Esophagus squamous epithelium (tissue), 4 donors: ENCODE results near the gene ZNF750.

Source experiments
- CTCF ChIP-seq, 6 experiments: fragments of 450-650 bp in 4 of 6; fragments of 200-600 bp in 2 of 6; sonication (generic) in 2 of 6; IDR thresholded peaks; one replicate each; pipeline ENCODE4 v1.5.1; 2016 to 2019; ENCODE audit warnings: antibody characterized with exemption in 6 of 6, mild to moderate bottlenecking in 4 of 6, moderate library complexity in 4 of 6
- POLR2A ChIP-seq, 4 donors: fragments of 450-650 bp; IDR thresholded peaks; one replicate each; pipeline ENCODE4 v1.6.1; 2017; ENCODE audit warnings: antibody characterized with exemption in 4 of 4, mild to moderate bottlenecking in 4 of 4, moderate library complexity in 3 of 4

DNA sequence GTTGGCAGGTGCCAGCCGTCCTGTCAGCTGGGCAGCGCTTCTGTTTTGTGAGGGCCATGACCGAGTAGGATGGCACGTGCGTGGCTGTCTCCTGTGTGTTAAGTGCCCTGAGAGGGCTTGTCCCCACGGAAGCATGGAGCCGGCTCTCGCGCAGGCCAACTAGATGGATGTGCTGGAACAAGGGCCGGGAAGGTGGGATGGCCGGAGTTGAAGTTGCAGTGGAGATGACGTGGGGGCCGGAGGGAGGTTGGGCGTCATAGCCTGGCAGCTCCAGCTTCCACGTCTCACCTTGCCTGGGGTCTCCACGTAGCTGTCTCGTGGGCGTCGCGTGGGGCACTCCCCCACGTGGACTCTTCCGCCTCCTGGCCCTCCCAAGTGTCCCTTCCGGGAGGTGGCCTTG lies 60.3 kb downstream of the ZNF750 start:
- no peak for TF ChIP-seq CTCF (IDR thresholded peaks at IDR 0.05)
- TF ChIP-seq POLR2A (IDR thresholded peaks at IDR 0.05), result no peak
